HL-60/S4 treated with retinoic acid at 250 ng/mL for 4 days and 3 days (cell line): ENCODE measurements around the gene ATP8A2.
"Not testable (repeated sequence)": the region's sequence is repeated elsewhere in the genome, so short reads cannot be mapped to it uniquely, and the experiment has no call there.

ENCODE experiments used
- in situ Hi-C: fragments of 300-500 bp; cut with MboI; formaldehyde crosslinking; loops from 2 replicates; pipeline ENCODE4 v1.7.0; 2022; ENCODE audit warnings: low sequenced_read_pairs

The ATP8A2 gene

DNA sequence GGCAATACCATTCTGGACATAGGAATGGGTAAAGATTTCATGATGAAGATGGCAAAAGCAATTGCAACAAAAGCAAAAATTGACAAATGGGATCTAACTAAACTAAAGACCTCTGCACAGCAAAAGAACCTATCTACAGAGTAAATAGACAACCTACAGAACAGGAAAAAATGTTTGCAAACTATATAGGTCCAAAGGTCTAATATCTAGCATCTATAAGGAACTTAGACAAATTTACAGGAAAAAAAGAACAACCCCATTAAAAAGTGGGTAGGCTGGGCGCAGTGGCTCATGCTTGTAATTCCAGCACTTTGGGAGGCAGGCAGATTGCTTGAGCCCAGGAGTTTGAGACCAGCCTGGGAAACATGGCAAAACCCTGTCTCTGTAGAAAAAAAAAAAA lies 418.4 kb downstream of the ATP8A2 start:
- in situ Hi-C loops = not testable (repeated sequence)

DNA sequence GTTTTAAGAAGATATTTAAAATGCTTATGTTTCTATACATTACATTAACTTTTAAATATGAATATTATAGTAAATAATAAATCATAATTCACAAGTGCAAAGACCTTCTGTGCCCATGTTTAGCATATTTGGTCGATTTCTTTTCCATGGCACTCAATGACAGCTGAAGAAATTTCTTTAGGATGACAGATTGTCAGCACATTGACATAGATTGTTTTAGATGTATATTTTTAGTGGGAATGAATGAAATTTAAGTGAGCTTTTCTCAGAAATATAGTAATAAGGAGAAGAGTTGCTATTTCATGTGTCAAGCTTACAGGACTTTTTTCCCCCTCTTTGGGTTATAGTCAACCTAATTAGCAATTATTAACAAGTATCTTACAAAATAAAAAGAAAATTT lies 423.5 kb downstream of the ATP8A2 start:
- in situ Hi-C loops = no loop called here

DNA sequence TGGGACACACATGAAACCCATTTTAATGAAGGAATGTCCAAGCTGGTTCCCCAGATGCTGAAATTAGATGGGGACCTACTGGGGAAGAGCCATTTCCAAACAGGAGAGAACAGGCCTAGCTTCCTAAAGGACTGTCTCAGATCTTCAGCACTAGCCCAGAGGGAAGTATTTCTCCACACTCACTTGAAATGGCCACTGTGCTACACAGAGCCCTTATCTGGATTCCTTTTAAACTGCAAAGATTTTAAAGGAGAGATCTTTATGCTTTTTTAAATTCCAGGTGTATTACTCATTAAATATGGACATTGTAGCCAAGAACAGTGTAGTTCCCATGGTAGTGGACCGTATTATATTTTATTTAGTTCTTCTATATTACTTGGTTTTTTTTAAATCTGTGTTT lies 424.7 kb downstream of the ATP8A2 start:
- in situ Hi-C loops = no loop called here

DNA sequence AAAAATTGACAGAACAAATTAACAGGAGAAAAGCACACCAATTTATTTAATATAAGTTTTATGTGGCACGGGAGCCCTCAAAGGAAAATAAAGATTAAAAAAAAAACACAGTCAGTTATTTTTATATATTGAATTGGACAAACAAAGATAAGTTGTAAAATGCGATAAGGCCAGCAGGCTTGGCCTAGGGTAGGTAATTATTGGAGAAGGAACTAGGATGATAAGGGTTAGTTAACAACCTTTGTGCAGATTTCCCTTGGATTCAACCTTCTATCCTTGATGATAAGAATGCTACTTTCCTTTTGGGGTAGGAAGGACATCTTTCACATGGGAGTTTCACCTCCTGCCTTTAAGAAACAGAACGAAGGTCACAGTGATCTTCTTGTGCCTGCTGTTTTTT lies 427.2 kb downstream of the ATP8A2 start:
- in situ Hi-C loops = no loop called here

DNA sequence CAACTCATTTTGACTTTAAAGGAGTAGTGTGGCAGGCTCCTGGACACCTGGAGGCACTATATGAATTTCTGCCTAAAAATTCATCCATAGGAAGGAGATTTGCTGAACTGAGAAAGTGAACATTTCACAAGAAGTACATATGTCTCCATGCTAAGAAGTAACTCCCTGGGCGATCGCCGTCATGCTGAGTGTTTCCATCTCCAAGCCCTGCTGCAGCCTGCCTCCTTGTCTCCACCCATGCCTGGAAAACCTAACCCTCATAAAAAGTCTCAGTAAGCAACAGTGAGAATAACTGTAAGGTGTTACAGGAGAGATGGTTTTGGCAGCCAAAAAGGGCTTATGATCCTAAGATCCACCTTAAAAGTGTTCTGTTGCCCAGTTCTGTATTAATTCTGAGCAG lies 428.7 kb downstream of the ATP8A2 start:
- in situ Hi-C loops = no loop called here

DNA sequence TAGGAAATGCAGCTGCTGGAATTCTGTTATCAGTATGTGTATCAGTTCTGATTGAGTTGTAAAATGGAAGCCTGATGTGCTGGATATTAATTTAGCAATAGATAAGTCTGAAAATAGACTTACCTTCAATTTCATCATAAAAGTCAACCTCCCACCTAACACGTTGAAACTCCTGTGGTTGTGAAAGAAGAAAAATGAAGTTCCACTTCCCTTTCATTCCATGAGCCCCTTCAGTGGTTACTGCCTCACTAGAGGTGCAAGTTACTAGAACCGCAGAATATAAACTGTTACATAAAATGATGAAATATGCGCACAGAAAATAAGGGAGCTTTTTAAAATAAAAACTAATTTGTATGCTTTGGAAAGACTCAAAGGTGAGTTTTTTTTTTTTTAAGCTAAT lies 430.8 kb downstream of the ATP8A2 start:
- in situ Hi-C loops = no loop called here

DNA sequence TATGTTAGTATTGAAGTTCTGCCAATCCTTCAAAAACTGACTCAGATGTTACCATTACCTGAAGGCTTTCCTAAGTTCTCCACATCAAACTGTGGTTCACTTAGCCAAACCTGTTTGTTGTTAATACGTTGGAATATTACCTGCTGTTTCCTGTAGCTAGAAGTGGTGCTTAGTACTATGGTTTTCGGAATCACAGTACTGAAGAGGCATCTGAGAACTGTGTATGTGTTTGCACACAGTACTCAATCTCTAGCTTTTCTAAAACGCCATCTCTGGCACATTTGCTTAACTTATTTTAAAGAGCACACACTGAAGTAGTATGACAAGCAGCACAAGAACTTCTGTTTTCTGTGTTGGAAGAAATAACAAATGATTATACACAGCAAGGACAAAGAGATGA lies 431.9 kb downstream of the ATP8A2 start:
- in situ Hi-C loops = no loop called here

DNA sequence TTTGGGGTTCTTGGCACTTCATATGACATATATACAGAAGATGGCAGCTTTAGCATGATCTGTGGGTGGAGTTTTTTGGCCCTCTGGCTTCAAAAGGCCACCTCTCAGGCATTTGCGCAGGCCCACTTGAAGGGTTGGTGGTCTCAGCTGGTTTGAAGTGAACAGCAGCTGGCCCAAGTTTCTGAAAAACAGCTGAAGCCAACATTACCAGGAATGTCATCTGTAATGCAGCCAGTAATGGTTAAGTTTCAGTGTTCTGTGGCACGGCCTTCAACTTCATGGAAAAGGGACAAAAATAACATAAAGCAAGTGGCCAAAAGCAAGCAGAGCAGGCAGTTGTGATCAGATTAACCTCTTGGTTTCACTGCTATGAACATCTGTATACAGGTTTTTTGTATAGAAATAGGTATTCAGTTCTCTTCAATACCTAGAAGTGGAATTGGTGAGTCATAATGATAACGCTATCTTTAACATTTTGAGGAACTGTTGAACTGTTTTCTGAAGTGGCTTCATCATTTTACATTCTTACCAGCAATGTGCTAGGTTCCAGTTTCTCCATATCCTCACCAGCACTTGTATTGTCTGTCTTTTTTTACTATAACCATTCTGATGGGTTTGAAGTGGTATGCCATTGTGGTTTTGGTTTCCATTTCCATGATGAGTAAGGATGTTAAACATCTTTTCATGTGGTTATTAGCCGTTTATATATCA lies 434.6 kb downstream of the ATP8A2 start:
- in situ Hi-C loops = no loop called here

DNA sequence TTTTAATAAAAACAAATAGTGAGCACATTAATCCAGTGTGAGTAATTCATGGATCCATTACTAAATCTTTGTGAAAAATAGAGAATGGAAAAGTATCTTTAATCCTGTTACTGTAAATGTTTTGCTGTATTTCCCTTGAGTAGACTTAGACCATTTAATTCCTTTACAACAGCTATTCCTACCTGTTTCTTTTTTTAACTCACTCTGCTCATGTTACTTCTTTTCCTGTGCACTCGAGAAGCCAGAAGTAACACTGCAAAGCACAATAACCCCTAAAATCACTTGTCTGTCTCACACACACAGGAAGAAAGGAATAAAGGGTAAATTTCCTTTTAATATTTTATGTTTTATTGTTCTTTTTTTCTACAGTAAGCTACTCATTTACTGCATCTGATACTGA lies 435.8 kb downstream of the ATP8A2 start:
- in situ Hi-C loops = no loop called here

DNA sequence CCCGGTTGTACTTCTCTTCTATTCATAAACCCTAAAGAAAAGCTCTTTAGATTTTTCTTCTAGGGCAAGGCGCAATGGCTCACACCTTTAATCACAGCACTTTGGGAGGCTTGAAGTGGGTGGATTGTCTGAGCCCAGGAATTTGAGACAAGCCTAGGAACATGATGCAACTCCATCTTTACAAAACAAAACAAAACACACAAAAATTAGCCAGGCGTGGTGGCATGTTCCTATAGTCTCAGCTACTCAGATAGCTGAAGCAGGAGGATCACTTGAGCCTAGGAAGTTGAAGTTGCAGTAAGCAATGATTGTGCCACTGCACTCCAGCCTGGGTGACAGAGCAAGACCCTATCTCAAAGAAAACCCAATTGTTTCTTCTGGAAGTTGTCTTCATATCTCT lies 439.7 kb downstream of the ATP8A2 start:
- in situ Hi-C loops = no loop called here

DNA sequence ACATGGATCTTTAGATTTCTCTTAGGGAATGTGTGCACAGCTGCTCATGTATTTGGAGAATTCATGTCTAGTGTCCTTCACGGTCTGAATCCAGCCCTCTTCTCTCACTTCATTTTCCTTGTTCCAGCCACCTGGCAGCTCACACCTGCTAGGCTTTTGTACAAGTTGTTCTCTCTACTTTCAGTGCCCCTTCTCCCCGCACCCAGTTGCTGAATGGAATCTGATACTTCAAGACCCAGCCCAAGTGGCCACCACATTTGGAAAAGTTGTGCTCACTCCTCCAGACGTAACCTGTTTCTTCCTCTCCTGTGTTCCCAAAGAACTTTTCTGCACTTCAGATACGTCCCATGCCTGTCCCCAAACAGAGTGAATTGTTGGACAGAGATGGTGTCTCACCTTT lies 444.5 kb downstream of the ATP8A2 start:
- in situ Hi-C loops = no loop called here

DNA sequence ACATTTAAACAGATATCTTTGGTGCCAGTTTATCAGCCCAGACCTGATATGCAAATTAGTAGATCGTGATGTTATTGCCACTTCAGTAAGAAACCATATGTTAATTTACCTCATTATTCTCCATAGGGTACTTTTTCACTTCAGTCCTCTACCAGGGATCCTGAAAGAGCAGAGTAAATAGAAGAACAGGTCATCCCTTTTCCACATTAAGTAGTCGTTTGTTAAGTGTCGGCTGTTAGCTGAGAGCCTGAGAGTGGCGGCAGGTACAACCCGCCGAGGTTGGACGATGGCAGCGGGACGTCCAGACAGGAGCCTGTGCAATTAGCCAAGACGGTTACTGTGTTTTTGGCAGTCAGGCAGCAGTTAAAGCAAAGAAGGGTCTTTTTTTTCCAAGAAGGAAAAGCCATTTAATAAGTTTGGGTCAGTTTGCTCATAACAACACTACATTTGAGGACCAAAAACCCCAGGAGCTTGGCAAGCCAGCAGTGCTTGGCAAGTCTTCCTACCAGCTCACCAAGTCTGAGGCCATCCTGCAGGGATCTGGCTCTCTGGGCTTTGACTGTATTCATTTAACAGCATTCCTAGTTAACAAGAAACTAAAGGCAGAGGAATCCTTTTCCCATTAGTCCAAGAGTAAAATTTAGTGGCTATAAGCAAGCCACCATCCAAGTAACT lies 448.2 kb downstream of the ATP8A2 start:
- in situ Hi-C loops = no loop called here

DNA sequence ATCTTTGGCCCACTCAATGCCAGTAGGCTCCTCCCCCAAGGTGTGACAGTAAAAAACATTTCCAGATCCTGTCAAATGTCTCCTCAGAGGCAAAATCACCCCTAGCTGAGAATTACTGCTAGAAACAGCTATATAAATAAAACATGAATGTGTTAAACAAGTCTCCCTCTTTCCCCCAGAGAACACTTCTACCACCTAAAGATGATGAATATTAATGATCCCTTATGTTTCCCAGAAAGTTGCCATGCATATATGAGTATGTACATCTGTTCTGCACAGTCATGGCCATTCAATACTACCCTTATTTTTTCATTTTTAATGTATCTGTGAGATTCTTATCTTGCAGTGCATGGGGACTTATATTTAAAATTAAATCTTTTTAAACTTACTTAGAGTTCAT lies 450.0 kb downstream of the ATP8A2 start:
- in situ Hi-C loops = no loop called here

DNA sequence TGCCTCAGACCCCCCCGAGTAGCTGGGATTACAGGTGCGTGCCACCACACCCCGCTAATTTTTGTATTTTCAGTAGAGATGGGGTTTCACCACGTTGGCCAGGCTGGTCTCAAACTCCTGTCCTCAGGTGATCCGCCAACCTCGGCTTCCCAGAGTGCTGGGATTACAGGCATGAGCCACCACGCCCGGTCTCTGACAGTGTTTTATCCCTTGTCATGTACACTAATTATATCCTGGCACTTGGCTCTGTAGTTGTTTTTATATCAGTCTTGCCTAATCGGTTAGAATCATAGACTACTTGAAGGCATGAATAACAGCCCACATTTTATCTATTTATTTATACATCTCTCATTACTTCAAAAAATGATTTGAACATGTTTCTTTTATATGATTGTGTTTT lies 455.4 kb downstream of the ATP8A2 start:
- in situ Hi-C loops = not testable (repeated sequence)

DNA sequence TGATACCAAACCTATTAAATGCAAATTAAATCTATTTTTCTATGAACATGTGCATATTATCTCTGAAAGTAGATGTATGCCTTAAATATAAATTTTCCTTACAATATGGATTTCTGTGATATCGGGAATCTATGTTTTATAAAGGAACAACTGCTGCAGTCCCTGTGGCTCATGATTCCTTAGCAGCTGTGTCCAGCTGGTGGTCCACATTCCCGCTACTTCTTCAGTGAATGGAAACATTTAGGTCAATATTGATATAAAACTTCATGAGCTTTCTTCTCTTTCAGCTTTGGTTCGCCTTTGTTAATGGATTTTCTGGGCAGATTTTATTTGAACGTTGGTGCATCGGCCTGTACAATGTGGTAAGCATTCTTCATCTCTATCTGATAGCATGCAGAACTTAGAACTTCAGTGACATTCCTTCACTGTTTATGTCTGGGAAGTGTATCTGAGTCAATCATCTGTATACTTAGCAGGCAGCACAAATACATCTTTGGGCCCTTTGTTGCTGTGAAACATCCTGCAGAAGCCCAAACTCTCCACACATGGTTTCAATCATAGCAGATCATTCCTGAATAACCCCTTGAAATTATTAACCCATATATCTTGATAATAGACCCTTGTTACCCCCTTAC lies 456.2 kb downstream of the ATP8A2 start:
- in situ Hi-C loops = no loop called here

DNA sequence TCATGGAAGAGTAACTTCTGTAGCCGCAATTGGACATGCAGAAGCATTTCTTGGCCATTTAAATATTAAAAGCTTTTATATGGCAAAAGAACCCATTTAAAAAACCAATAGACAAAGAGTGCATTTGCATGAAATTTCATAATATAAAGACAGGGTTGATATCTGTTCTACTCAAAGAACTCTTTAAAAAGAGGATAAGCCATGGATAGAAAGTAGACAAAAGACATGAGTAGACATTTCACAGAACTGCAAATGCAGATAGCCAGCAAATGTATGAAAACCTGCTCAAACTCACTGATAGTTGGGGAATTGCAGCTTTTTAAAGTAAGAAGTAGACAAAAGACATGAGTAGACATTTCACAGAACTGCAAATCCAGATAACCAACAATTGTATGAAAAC lies 462.0 kb downstream of the ATP8A2 start:
- in situ Hi-C loops = no loop called here

DNA sequence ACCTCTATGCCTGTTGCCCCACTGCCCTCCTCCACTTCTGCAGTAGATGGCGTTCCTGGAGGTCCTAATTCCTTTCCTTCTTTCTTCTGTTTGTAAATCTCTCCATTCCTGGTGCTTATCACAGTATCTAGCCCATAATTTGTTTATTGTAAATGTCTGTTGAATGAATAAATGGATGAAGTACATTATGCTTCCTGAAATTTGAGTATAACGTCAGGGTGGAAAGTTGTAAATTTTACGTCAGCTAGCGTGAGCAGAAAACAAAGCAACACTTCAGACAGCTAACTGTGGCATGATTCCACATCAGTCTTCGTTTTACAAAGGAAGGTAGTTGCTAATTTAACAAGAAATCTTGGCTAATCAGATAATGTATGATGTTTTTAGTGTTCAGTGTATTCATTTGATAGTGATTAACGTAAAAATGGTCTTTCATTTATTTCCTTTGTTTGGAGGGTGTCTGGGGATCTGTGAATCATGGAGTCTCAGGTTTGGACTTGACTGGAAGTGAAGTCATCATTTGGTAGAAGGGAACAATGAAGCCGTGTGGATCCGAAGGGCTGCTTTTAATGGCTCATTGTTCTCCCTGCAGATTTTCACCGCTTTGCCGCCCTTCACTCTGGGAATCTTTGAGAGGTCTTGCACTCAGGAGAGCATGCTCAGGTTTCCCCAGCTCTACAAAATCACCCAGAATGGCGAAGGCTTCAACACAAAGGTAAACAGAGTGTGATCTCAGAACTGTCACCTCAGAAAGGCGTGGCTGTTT lies 465.0 kb downstream of the ATP8A2 start:
- in situ Hi-C loops = no loop called here

DNA sequence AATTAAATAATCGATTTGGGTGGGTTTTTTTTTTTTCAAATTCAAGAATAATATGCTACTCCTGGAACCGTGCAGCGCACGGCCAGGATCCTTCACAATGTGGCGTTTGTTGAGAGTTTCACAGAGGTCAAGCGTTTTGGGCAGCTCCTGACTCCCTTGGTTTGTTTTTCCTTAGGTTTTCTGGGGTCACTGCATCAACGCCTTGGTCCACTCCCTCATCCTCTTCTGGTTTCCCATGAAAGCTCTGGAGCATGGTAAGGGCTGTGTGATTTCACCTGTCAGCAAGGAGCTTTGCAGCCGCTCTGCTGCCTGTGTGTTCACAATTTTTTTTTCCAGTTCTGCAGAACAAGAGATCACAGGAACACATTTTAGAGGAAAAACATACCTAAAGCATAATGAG lies 467.6 kb downstream of the ATP8A2 start:
- in situ Hi-C loops = no loop called here

DNA sequence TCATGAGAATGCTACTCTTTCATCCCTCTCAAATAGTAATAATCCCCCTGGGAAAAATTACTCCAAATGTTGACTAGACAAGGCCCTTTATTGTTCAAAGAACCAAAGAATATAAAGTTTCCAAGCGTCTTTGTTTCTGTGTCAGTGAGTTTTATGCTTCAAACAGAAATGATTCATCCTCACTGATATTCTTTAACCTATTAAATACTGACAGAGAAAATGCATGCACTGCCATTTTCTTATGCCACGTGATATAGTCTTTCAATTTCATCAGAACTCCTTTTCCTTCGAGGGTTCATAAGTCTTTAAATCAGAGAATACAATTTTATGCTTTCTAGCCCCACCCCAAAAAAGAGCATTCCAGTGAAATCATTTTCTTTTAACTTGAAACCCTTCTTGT lies 468.5 kb downstream of the ATP8A2 start:
- in situ Hi-C loops = no loop called here

DNA sequence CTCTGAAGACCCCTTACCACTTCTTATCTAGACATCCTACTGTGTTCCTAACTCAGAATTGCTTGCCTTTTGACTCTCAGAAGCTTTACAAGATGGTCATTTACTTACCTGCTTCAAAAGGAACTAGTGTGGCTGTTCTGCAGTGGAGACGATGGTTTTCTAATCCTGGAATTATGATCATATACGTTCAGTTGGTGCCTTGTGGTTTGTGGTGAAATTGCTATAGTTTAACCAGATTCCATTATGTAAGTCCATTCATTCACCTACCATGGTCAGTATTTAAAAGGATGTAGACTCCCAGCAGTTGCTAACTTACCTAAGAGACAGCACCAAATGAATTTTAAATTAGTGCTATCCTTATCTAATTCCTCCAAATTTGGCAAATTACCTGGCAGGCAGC lies 469.2 kb downstream of the ATP8A2 start:
- in situ Hi-C loops = no loop called here

DNA sequence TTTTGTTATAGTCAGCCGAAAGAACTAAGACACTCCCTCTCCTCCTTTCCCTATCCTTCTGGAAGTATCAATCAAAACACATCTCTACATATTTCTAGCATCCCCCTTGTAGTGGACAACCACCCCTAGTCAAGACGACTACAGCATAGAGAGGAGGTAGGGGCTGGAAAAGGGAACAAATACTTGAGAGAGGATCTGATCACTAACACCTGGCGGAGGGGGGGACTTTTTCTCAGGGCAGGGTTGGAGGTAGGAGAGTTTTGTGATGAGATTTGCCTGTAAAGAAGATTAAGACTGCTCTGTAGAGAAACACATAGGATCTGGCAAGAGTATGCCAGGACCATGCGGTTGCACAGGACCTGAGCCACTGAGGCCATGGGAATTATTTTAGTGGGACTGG lies 471.9 kb downstream of the ATP8A2 start:
- in situ Hi-C loops = no loop called here
